ENCODE results near the gene PRSS57.

GRCh38 chr19:646779-647565, 48.3 kb downstream of the PRSS57 start:
- no peak for TF ChIP-seq POLR2A (IDR thresholded peaks at IDR 0.05; ENCODE audit: low read length)
- TF ChIP-seq GATA1 (IDR thresholded peaks at IDR 0.05; ENCODE audit: low read depth, low read length): no peak

Measured in erythroblast (primary cell).